WTC11 (cell line): ENCODE measurements around the gene KAZN. TPM values are rescaled to one million over a fixed set of nuclear protein-coding genes. Genes with fewer than 3 reads are reported as not detected.

Experiments
- ATAC-seq: fragments of 200-7000 bp; cut with Tn5 transposase; 2 replicates; pipeline ENCODE4 v1.10.0; 2021; ENCODE audit warnings: mild to moderate bottlenecking, moderate library complexity
- CTCF ChIA-PET: fragments of 300-600 bp; sonication (Branson Sonifier 250); formaldehyde crosslinking; loops from one replicate; lab custom pipeline; 2021; ENCODE audit warnings: antibody characterized with exemption; lab: Charles Lee
- POLR2A ChIA-PET: fragments of 350-600 bp; sonication (Branson Sonifier 250); formaldehyde crosslinking; loops from one replicate; lab custom pipeline; 2021; ENCODE audit warnings: antibody characterized with exemption; lab: Charles Lee
- DNase-seq: peaks from one replicate; pipeline ENCODE4 v3.0.0; 2021; ENCODE audit warnings: low spot score
- H3K27ac Mint-ChIP-seq: 2 replicates; pipeline ENCODE4 v1.8.0; 2021; ENCODE audit warnings: mixed read lengths
- H3K27me3 Mint-ChIP-seq: 2 replicates; pipeline ENCODE4 v1.8.0; 2021; ENCODE audit warnings: low read depth, mild to moderate bottlenecking, moderate library complexity, mixed read lengths
- H3K36me3 Mint-ChIP-seq: 2 replicates; pipeline ENCODE4 v1.8.0; 2021; ENCODE audit warnings: mixed read lengths
- H3K4me1 Mint-ChIP-seq: 2 replicates; pipeline ENCODE4 v1.8.0; 2022; ENCODE audit warnings: mixed read lengths
- H3K4me3 Mint-ChIP-seq: 2 replicates; pipeline ENCODE4 v1.8.0; 2021; ENCODE audit warnings: mild to moderate bottlenecking, moderate library complexity, mixed read lengths
- H3K9me3 Mint-ChIP-seq: 2 replicates; pipeline ENCODE4 v1.8.0; 2021; ENCODE audit warnings: mixed read lengths
- ARID4B ChIP-seq: sonication (generic); formaldehyde crosslinking; IDR thresholded peaks from 2 replicates; pipeline ENCODE4 v1.8.0; 2023; ENCODE audit warnings: missing genetic modification reagents, mild to moderate bottlenecking, borderline replicate concordance
- ATF6 ChIP-seq: sonication (generic); formaldehyde crosslinking; IDR thresholded peaks from 2 replicates; pipeline ENCODE4 v1.8.1; 2023; ENCODE audit warnings: mild to moderate bottlenecking, missing genetic modification reagents
- E2F5 ChIP-seq: sonication (generic); formaldehyde crosslinking; IDR thresholded peaks from 2 replicates; pipeline ENCODE4 v1.8.1; 2022; ENCODE audit warnings: mild to moderate bottlenecking, moderate library complexity, missing genetic modification reagents
- ESRRA ChIP-seq: sonication (generic); formaldehyde crosslinking; IDR thresholded peaks from 2 replicates; pipeline ENCODE4 v1.8.1; 2022; ENCODE audit warnings: mild to moderate bottlenecking, missing genetic modification reagents, borderline replicate concordance
- ETV6 ChIP-seq: sonication (generic); formaldehyde crosslinking; IDR thresholded peaks from 2 replicates; pipeline ENCODE4 v1.8.1; 2022; ENCODE audit warnings: mild to moderate bottlenecking, missing genetic modification reagents
- FOXJ3 ChIP-seq: sonication (generic); formaldehyde crosslinking; IDR thresholded peaks from 2 replicates; pipeline ENCODE4 v1.9.0; 2021; ENCODE audit warnings: missing genetic modification reagents, mild to moderate bottlenecking, borderline replicate concordance
- FOXP1 ChIP-seq: sonication (generic); formaldehyde crosslinking; IDR thresholded peaks from 2 replicates; pipeline ENCODE4 v1.8.0; 2022; ENCODE audit warnings: missing genetic modification reagents, mild to moderate bottlenecking, moderate library complexity, borderline replicate concordance
- HMGA2 ChIP-seq: fragments of 250-450 bp; sonication (Bioruptor Pico); IDR thresholded peaks from 2 replicates; pipeline ENCODE4 v1.4.0; 2021; ENCODE audit warnings: mild to moderate bottlenecking, moderate library complexity
- IRF2 ChIP-seq: sonication (generic); formaldehyde crosslinking; IDR thresholded peaks from 2 replicates; pipeline ENCODE4 v1.8.0; 2022; ENCODE audit warnings: low read depth, missing genetic modification reagents, borderline replicate concordance
- MLX ChIP-seq: sonication (generic); formaldehyde crosslinking; IDR thresholded peaks from 2 replicates; pipeline ENCODE4 v1.8.1; 2023; ENCODE audit warnings: mild to moderate bottlenecking, missing genetic modification reagents, moderate library complexity
- MXD4 ChIP-seq: fragments of 250-450 bp; sonication (Bioruptor Pico); IDR thresholded peaks from 2 replicates; pipeline ENCODE4 v1.8.0; 2021; ENCODE audit warnings: mild to moderate bottlenecking, moderate library complexity, borderline replicate concordance
- NR2C2 ChIP-seq: sonication (generic); formaldehyde crosslinking; IDR thresholded peaks from 2 replicates; pipeline ENCODE4 v1.8.0; 2022; ENCODE audit warnings: mild to moderate bottlenecking, missing genetic modification reagents
- PREB ChIP-seq: sonication (generic); formaldehyde crosslinking; IDR thresholded peaks from 2 replicates; pipeline ENCODE4 v1.8.1; 2022; ENCODE audit warnings: mild to moderate bottlenecking, missing genetic modification reagents, moderate library complexity, borderline replicate concordance
- SP1 ChIP-seq: sonication (generic); formaldehyde crosslinking; conservative IDR thresholded peaks from 2 replicates; pipeline ENCODE4 v1.8.1; 2022; ENCODE audit warnings: missing genetic modification reagents
- STAT6 ChIP-seq: sonication (generic); formaldehyde crosslinking; conservative IDR thresholded peaks from 2 replicates; pipeline ENCODE4 v1.8.1; 2023; ENCODE audit warnings: mild to moderate bottlenecking, low read depth, missing genetic modification reagents, moderate library complexity
- USF1 ChIP-seq: sonication (generic); formaldehyde crosslinking; IDR thresholded peaks from 2 replicates; pipeline ENCODE4 v1.8.0; 2022; ENCODE audit warnings: mild to moderate bottlenecking, missing genetic modification reagents
- USF2 ChIP-seq: sonication (generic); formaldehyde crosslinking; IDR thresholded peaks from 2 replicates; pipeline ENCODE4 v1.8.1; 2023; ENCODE audit warnings: mild to moderate bottlenecking, missing genetic modification reagents, moderate library complexity
- ZNF138 ChIP-seq: sonication (generic); formaldehyde crosslinking; conservative IDR thresholded peaks from 2 replicates; pipeline ENCODE4 v1.8.1; 2022; ENCODE audit warnings: mild to moderate bottlenecking, moderate library complexity, missing genetic modification reagents
- ZNF281 ChIP-seq: sonication (generic); formaldehyde crosslinking; IDR thresholded peaks from 2 replicates; pipeline ENCODE4 v1.8.0; 2023; ENCODE audit warnings: mild to moderate bottlenecking, missing genetic modification reagents
- ZNF396 ChIP-seq: fragments of 250-450 bp; sonication (Bioruptor Pico); IDR thresholded peaks from 2 replicates; pipeline ENCODE4 v1.8.0; 2021; ENCODE audit warnings: mild to moderate bottlenecking, moderate library complexity, borderline replicate concordance
- total RNA-seq: library from RNA; stranded (reverse); gene quantifications from 3 replicates; pipeline ENCODE4 v1.2.3, GENCODE V29; 2021

Gene KAZN
- total RNA-seq, 1 experiment from 2014 or later: 19.9 TPM

GRCh38 chr1:14846688-14847087 is 248.2 kb downstream of the KAZN start:
- ATAC-seq: no peak
- Mint-ChIP-seq H3K27ac (no peak overlapping the region), H3K4me3 (no peak overlapping the region), H3K27me3 (no peaks in the 10 kb centered on the region; the same call in 1 of the 2 replicates), H3K4me1 (no peaks in the 10 kb centered on the region), H3K9me3 (peaks cover 32% of the 10 kb centered on the region), H3K36me3 (peaks cover 8% of the 10 kb centered on the region)
- CTCF ChIA-PET: no interaction called here
- no peak for DNase-seq
- TF ChIP-seq USF1 (CRISPR knock-in tag): no peak
- TF ChIP-seq ATF6 (CRISPR knock-in tag): no peak
- no peak for TF ChIP-seq STAT6 (CRISPR knock-in tag)
- no peak for TF ChIP-seq FOXP1 (CRISPR knock-in tag)
- no peak for TF ChIP-seq ESRRA (CRISPR knock-in tag)
- TF ChIP-seq ARID4B (CRISPR knock-in tag): no peak
- no peak for TF ChIP-seq USF2
- no peak for TF ChIP-seq E2F5
- no peak for TF ChIP-seq ZNF281
- no peak for TF ChIP-seq ZNF138 (CRISPR knock-in tag)
- TF ChIP-seq HMGA2 (CRISPR knock-in tag): no peak
- no peak for TF ChIP-seq FOXJ3 (CRISPR knock-in tag)
- TF ChIP-seq SP1: no peak
- TF ChIP-seq MXD4 (CRISPR knock-in tag): no peak
- no peak for TF ChIP-seq IRF2
- no peak for TF ChIP-seq PREB (CRISPR knock-in tag)
- TF ChIP-seq MLX (CRISPR knock-in tag): no peak
- no peak for TF ChIP-seq ZNF396 (CRISPR knock-in tag)
- TF ChIP-seq NR2C2 (CRISPR knock-in tag): no peak
- TF ChIP-seq ETV6: no peak
- POLR2A ChIA-PET: no interaction called here
